Prostate gland (tissue), 2 donors: ENCODE results near the gene FBXL5. TPM values are rescaled to one million over a fixed set of nuclear protein-coding genes. Genes with fewer than 3 reads are reported as not detected.

ENCODE experiments used
- total RNA-seq, 2 donors: library from RNA; depleted of rRNA; stranded (reverse); fragments of >200 nt; gene quantifications; one replicate each; pipeline ENCODE4 v1.1.0, GENCODE V29; 2016

The FBXL5 gene
- total RNA-seq, 2 donors from 2014 or later: 86.0 to 123 TPM

Other genes with a start within 250 kb of the FBXL5 start
- gene C1QTNF7, start 227.3 kb downstream of the FBXL5 start, total RNA-seq: 1 to 10 TPM; 4.6 to 6.0 TPM
- gene CC2D2A, start 185.5 kb downstream of the FBXL5 start, total RNA-seq: 10 to 100 TPM; 13.5 to 38.1 TPM
- 10 to 100 TPM; 38.9 to 52.5 TPM for gene FAM200B, start 26.5 kb upstream of the FBXL5 start, total RNA-seq
- gene BST1, start 47.7 kb upstream of the FBXL5 start, total RNA-seq: 1 to 10 TPM; 1.1 to 2.3 TPM
- 1 to 10 TPM; 4.6 to 9.9 TPM for gene CD38, start 123.0 kb upstream of the FBXL5 start, total RNA-seq